OCI-LY3 (cell line): ENCODE measurements around the gene UBTFL1.
A peak's percentile ranks its signal among the peaks of the same experiment; 100 is the strongest.
"Not testable (repeated sequence)": the region's sequence is repeated elsewhere in the genome, so short reads cannot be mapped to it uniquely, and the experiment has no call there.

Experiments
- H2AFZ ChIP-seq: fragments of 200-600, 300-600 bp; shearing (Covaris generic); 2 replicates; pipeline ENCODE4 v1.6.0; 2014; ENCODE audit warnings: antibody characterized with exemption, low read depth, low read length
- H3K27ac ChIP-seq: fragments of 200-600, 300-600 bp; sonication (generic); 2 replicates; pipeline ENCODE4 v1.5.1; 2014; ENCODE audit warnings: mild to moderate bottlenecking, low read length, moderate library complexity, mixed read lengths
- H3K27me3 ChIP-seq: fragments of 200-600, 300-600 bp; sonication (generic); 2 replicates; pipeline ENCODE4 v1.6.1; 2014; ENCODE audit warnings: low read depth, low read length, mixed read lengths
- H3K36me3 ChIP-seq: fragments of 200-600, 300-600 bp; sonication (generic); replicated peaks from 2 replicates; pipeline ENCODE3; 2014; ENCODE audit warnings: low read depth, low read length, mixed read lengths
- H3K4me1 ChIP-seq: fragments of 300-600, 200-600 bp; sonication (generic); 2 replicates; pipeline ENCODE4 v1.6.1; 2014; ENCODE audit warnings: low read length, mixed read lengths
- H3K4me2 ChIP-seq: fragments of 200-600, 300-600 bp; sonication (generic); 2 replicates; pipeline ENCODE4 v1.6.1; 2014; ENCODE audit warnings: low read length, mixed read lengths
- H3K4me3 ChIP-seq: fragments of 300-600, 200-600 bp; sonication (generic); 2 replicates; pipeline ENCODE4 v1.5.1; 2014; ENCODE audit warnings: antibody characterized with exemption, mild to moderate bottlenecking, low read length, moderate library complexity
- H3K79me2 ChIP-seq: fragments of 300-600, 200-600 bp; shearing (Covaris generic); 2 replicates; pipeline ENCODE4 v1.6.1; 2014; ENCODE audit warnings: mild to moderate bottlenecking, low read length, mixed read lengths
- H3K9ac ChIP-seq: fragments of 300-600, 200-600 bp; shearing (Covaris generic); 2 replicates; pipeline ENCODE4 v1.6.0; 2014; ENCODE audit warnings: mild to moderate bottlenecking, low read length, moderate library complexity
- H3K9me3 ChIP-seq: fragments of 200-600, 300-600 bp; shearing (Covaris generic); 2 replicates; pipeline ENCODE4 v1.6.1; 2014; ENCODE audit warnings: low read length, mixed read lengths; ENCODE audit not compliant: insufficient read depth
- H4K20me1 ChIP-seq: fragments of 200-600, 300-600 bp; sonication (generic); 2 replicates; pipeline ENCODE4 v1.6.1; 2016; ENCODE audit warnings: low read length, mixed read lengths; ENCODE audit not compliant: insufficient read depth
- CTCF ChIP-seq: fragments of 200-600, 300-600 bp; sonication (generic); IDR thresholded peaks from 2 replicates; pipeline ENCODE4 v1.5.1; 2014; ENCODE audit warnings: antibody characterized with exemption, low read length, low read depth

The UBTFL1 gene

GRCh38 chr11:90085650-90086049 lies at the start of gene UBTFL1:
Gene UBTFL1 (plus strand): TSS chr11:90085950. CDS start chr11:90085950, 0 bp downstream.
- not testable (repeated sequence) for H3K27ac ChIP-seq

GRCh38 chr11:90051591-90052209 lies 34.0 kb upstream of the UBTFL1 start:
- H3K36me3 ChIP-seq, H3K79me2 ChIP-seq, H4K20me1 ChIP-seq, H3K27ac ChIP-seq, H3K9ac ChIP-seq, H3K27me3 ChIP-seq, H2AFZ ChIP-seq, H3K9me3 ChIP-seq, H3K4me2 ChIP-seq, H3K4me3 ChIP-seq, H3K4me1 ChIP-seq: not testable (repeated sequence)

More at GRCh38 chr11:90085650-90086049, at the start of gene UBTFL1:
- not testable (repeated sequence) for H3K27me3 ChIP-seq, H3K4me1 ChIP-seq, H3K4me2 ChIP-seq, H3K36me3 ChIP-seq, H4K20me1 ChIP-seq, H3K9me3 ChIP-seq, H3K79me2 ChIP-seq, H2AFZ ChIP-seq, H3K4me3 ChIP-seq, H3K9ac ChIP-seq

GRCh38 chr11:90052311-90052710 lies 33.4 kb upstream of the UBTFL1 start:
- H3K4me2 ChIP-seq, H3K79me2 ChIP-seq, H4K20me1 ChIP-seq, H3K9ac ChIP-seq, H3K4me1 ChIP-seq, H2AFZ ChIP-seq, H3K27ac ChIP-seq, H3K27me3 ChIP-seq, H3K36me3 ChIP-seq, H3K9me3 ChIP-seq, H3K4me3 ChIP-seq: not testable (repeated sequence)

GRCh38 chr11:90053545-90053944 lies 32.2 kb upstream of the UBTFL1 start:
- not testable (repeated sequence) for H3K9ac ChIP-seq, H3K36me3 ChIP-seq, H3K4me2 ChIP-seq, H3K27ac ChIP-seq, H3K4me3 ChIP-seq, H3K27me3 ChIP-seq, H4K20me1 ChIP-seq, H3K79me2 ChIP-seq, H3K9me3 ChIP-seq, H3K4me1 ChIP-seq, H2AFZ ChIP-seq

GRCh38 chr11:90088731-90089130 lies 3.0 kb downstream of the UBTFL1 start:
- not testable (repeated sequence) for H3K79me2 ChIP-seq, H3K27ac ChIP-seq, H2AFZ ChIP-seq, H3K9ac ChIP-seq, H3K36me3 ChIP-seq, H4K20me1 ChIP-seq, H3K9me3 ChIP-seq, H3K4me2 ChIP-seq, H3K27me3 ChIP-seq, H3K4me1 ChIP-seq, H3K4me3 ChIP-seq

GRCh38 chr11:90095230-90095924 lies 9.6 kb downstream of the UBTFL1 start:
- H3K79me2 ChIP-seq, H3K4me2 ChIP-seq, H3K4me3 ChIP-seq, H3K9ac ChIP-seq, H3K9me3 ChIP-seq, H3K4me1 ChIP-seq, H2AFZ ChIP-seq, H3K27me3 ChIP-seq, H4K20me1 ChIP-seq, H3K27ac ChIP-seq, H3K36me3 ChIP-seq: not testable (repeated sequence)

GRCh38 chr11:90098261-90098660 lies 12.5 kb downstream of the UBTFL1 start:
- not testable (repeated sequence) for H3K27me3 ChIP-seq, H3K4me1 ChIP-seq, H3K36me3 ChIP-seq, H4K20me1 ChIP-seq, H3K27ac ChIP-seq, H2AFZ ChIP-seq, H3K4me2 ChIP-seq, H3K79me2 ChIP-seq, H3K4me3 ChIP-seq, H3K9ac ChIP-seq, H3K9me3 ChIP-seq
- peak; percentile 27 for TF ChIP-seq CTCF
